Choroid plexus epithelial cell (primary cell): ENCODE measurements around the gene TAS2R40.

ENCODE experiments used
- DNase-seq: peaks from one replicate; pipeline ENCODE4 v3.0.0-alpha.2; 2010; ENCODE audit warnings: low read depth
- H3K4me3 ChIP-seq: 2 replicates; pipeline ENCODE4 v1.5.1; 2011; ENCODE audit warnings: low read depth, mild to moderate bottlenecking, control low read depth, low read length, moderate library complexity
- CTCF ChIP-seq: conservative IDR thresholded peaks from 2 replicates; pipeline ENCODE4 v1.5.1; 2011; ENCODE audit warnings: low read depth, mild to moderate bottlenecking, control low read depth, inconsistent platforms, low read length, moderate library complexity

Gene TAS2R40

GRCh38 chr7:143239813-143240212 lies 18.0 kb downstream of the TAS2R40 start:
- DNase-seq: peak; percentile 74
- TF ChIP-seq CTCF: no peak
- peak overlapping the region; percentile 20 for H3K4me3 ChIP-seq

GRCh38 chr7:143240291-143241168 lies 18.7 kb downstream of the TAS2R40 start:
- peak overlapping the region; percentile 20 for H3K4me3 ChIP-seq
- peak; percentile 95 for DNase-seq
- peak; percentile 95 for TF ChIP-seq CTCF

- TF ChIP-seq CTCF: no peak
- no peak for DNase-seq
- H3K4me3 ChIP-seq: no peak overlapping the region
Observed at GRCh38 chr7:143242306-143242705, 20.5 kb downstream of the TAS2R40 start.

- DNase-seq: no peak
- TF ChIP-seq CTCF: no peak
- H3K4me3 ChIP-seq: no peak overlapping the region
Observed at GRCh38 chr7:143243111-143243510, 21.3 kb downstream of the TAS2R40 start.

- DNase-seq: no peak
- no peak overlapping the region for H3K4me3 ChIP-seq
- no peak for TF ChIP-seq CTCF
Observed at GRCh38 chr7:143243614-143244013, 21.8 kb downstream of the TAS2R40 start.

GRCh38 chr7:143244321-143244720 lies 22.5 kb downstream of the TAS2R40 start:
- TF ChIP-seq CTCF: no peak
- no peak for DNase-seq
- H3K4me3 ChIP-seq: no peak overlapping the region

GRCh38 chr7:143245123-143245522 lies 23.3 kb downstream of the TAS2R40 start:
- H3K4me3 ChIP-seq: no peak overlapping the region
- no peak for TF ChIP-seq CTCF
- DNase-seq: peak; percentile 57
